ACHN (cell line): ENCODE measurements around the gene SLC9A8.

ENCODE experiments used
- DNase-seq: peaks from one replicate; pipeline ENCODE4 v3.0.0-alpha.2; 2015
- in situ Hi-C: cut with HindIII; loops from 2 replicates; pipeline ENCODE4 v1.10.0; 2017; ENCODE audit warnings: low sequenced_read_pairs, low pct_ligation_motif_present, low pct_unique_long_range_greater_than_20kb

SLC9A8 gene

DNA sequence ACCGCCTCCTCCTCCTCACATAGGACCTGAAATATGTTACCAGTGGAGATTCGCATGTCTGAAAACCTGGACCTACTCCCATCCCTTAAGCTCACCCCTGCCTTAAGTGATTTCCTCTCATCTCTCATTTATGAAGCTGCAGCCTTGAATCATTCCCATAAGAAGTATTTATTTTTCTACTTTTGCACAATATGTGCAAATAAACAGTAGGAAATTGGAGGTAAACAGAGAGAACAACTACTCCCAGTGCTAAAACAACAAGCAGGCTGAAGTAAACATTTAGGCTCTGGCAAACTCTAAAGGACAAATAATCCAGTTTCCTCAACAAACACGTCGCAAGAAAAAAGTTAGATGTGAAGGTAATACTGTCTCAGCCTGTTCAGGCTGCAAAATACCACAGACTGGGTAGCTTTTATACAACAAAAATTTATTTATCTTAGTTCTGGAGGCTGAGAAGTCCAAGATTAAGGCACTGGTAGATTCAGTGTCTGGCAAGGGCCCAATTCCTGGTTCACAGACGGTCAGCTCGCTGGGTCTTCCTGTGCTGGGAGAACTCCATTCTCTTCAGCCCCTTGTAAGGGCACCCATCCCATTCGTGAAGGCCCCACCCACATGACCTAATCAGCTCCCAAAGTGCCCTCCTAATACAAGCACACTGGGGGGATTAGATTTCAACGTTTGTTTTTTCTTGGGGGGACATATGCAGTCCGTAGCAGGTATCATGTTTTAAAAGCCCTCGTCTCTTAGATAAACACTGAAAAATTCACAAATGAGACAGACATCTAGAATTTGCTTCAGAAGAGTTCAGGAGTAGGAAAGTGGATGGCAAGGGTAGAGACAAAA, 87.1 kb downstream of the SLC9A8 start:
- in situ Hi-C loops = no loop called here
- DNase-seq = no peak

- in situ Hi-C loops = no loop called here
- DNase-seq = no peak
These were observed 89.0 kb downstream of the SLC9A8 start for GRCh38 chr20:49901588-49901987.

DNA sequence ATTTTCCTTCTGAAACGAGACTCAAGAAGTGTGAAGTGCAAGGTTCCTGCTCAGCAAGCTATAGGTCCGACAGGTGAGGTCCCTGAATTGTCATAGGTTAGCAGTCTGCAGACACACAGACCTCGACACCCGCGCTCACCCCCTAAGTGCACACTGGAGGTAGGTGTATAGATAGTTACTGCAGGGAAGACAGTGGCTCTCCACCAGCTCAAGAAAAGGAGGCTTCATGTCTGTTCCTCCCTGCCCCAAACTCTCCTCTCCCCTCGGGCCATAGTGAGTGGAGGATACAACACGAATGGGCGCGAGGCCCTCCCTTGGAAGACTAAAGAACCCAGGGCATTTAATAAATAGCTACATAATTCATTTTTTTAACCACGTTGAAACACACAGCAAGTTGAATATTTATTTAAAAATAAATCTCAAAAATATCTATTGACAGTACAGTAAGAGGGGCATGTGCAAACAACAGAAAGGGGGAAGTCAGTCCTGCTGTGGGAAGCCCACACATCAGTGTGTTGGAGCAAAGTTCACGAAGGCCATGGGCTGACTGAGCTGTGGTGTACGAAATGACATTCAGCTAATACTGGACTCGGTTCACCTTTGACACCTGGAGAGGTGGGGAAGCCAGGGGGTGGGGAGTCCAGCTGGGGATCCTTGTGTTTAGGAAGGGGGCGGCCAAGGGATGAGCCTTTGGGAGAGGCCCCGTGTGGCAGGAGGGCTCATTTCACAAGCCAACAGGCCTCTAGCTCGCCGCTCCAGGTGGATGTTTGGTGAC, 92.0 kb downstream of the SLC9A8 start:
- in situ Hi-C loops = no loop called here

GRCh38 chr20:49905415-49906091, 92.9 kb downstream of the SLC9A8 start:
- DNase-seq = no peak
- in situ Hi-C loops = no loop called here

More for the DNA sequence above, 92.0 kb downstream of the SLC9A8 start:
- DNase-seq = no peak

- in situ Hi-C loops = no loop called here
- DNase-seq = no peak
These were observed 93.5 kb downstream of the SLC9A8 start for GRCh38 chr20:49906101-49906604.

- no peak for DNase-seq
- in situ Hi-C loops = no loop called here
These were observed 94.1 kb downstream of the SLC9A8 start for GRCh38 chr20:49906615-49907154.

DNA sequence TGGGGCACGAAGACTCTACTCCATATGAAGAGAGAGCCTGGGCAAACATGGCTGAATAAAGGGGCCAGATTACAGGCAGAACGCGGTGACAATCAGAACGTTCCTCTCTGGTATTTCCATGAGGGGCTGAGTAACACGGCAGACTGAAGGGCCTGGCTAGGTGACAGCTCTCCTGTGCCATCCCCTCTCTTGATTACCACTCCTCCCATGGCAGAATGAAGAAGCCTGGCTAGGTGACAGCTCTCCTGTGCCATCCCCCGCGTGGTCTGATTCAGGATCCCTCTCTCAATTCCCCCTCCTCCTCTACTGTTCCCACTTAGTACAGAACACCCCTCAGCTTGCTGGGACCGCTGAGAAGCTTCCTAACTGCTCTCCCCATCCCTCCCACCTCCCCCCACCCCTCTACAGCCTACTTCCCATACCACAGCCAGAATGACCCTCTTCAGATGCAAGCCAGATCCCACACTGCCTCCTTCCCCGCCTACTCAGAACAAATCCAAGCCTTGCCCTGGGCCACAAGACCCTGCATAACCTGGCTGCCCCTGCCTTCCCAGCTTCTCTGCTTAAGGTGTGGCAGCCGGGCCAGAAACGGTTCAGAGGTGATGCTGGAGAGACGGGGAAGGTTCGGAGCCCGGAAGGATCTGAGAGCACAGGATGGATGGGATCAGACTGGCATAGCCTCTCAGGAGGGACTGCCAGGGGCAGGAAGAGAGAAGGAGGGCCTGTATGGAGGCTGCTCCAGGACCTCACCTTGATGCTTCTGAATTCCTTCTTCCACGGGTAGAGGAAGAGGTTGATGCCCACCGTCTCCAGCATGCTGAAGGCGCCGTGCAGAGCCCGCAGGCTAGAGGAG, 95.0 kb downstream of the SLC9A8 start:
- in situ Hi-C loops = no loop called here
- DNase-seq = no peak

- in situ Hi-C loops = no loop called here
These were observed 95.6 kb downstream of the SLC9A8 start for GRCh38 chr20:49908258-49908565.

GRCh38 chr20:49909499-49910339, 97.1 kb downstream of the SLC9A8 start:
- no peak for DNase-seq
- in situ Hi-C loops = no loop called here

More at GRCh38 chr20:49908258-49908565, 95.6 kb downstream of the SLC9A8 start:
- DNase-seq = no peak

- no peak for DNase-seq
- in situ Hi-C loops = no loop called here
These were observed 97.7 kb downstream of the SLC9A8 start for GRCh38 chr20:49910340-49910706.

DNA sequence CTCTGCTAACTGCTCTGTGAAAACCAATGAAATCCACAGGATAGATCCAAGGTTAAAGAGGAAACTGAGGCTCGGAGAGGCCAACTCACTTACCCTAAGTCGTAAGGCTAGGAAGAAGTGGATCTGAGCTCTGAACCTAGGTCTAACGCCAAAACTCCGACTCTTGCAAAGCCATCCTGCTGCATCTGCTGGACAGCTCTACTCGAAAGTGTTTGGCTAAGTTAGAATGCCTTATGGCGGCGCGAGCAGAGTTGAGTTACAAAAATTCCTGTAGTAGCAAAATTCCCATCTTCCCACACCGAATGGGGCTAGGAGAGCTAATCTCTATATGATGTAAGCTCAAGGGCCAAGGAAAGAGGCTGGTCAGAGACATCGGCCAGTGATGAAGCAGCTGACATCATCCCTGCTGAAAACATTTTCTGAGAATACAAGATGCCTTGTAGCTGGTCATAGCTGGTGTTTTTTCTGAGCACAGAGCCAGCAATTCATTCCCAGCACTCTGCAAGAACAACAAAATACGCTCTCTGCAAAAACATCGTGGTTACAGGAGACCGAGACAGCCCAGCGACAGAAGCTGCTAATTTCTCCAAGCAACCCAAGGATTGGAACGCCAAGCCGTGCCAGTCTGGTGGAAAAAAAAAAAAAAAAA, 100.9 kb downstream of the SLC9A8 start:
- no peak for DNase-seq
- in situ Hi-C loops = no loop called here

DNA sequence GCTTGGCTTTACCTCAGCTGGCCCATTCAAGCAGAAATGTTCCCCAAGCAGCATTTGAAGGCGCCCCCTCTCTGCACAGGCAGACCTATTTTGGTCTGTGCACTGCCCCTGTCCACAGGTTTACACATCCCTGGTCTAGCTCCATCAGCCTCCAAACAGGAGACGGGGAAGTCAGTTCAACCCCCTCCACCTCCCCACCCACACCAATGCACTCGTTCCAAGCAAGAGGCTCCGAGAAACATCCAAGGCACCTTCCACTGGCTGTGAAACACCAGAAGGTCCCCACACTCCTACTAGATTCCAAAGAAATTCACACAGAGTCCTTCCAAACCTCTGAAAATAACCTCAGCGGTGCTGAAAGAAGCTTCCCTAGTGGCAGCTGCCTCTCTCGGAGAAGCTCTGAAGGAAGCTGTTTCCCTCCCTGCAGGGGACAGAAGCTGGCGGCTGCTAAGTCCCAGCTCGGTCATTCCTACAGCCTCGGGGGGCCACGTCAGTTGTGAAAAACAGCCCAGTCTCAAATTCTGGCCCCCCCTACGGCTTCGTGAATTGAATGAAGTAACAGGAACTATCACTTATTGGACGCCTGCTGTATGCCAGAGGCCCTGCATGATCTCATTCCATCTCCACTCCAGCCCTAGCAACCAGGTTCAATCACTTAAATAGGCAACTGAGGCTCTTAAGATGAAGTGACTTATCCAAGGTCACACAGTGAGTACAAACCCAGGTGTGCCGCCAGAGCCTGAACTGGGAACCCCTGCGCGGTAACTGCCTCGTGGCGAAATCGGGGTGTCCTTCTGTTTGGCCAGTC, 101.9 kb downstream of the SLC9A8 start:
- no peak for DNase-seq
- in situ Hi-C loops = no loop called here

GRCh38 chr20:49915118-49915379, 102.4 kb downstream of the SLC9A8 start:
- in situ Hi-C loops = no loop called here
- no peak for DNase-seq

- in situ Hi-C loops = no loop called here
- peak; percentile 92 for DNase-seq
These were observed 102.9 kb downstream of the SLC9A8 start, which contains the start of gene SPATA2 for GRCh38 chr20:49915380-49916145. SPATA2 (minus strand) TSS chr20:49915529; CDS start chr20:49908490, 7,039 bp downstream.

GRCh38 chr20:49916146-49917002, 103.7 kb downstream of the SLC9A8 start:
- DNase-seq = peak; percentile 54
- in situ Hi-C loops = no loop called here
